H9 (cell line): Measurements from ENCODE around the gene MLH1. TPM values are rescaled to one million over a fixed set of nuclear protein-coding genes. Genes with fewer than 3 reads are reported as not detected.

ENCODE experiments used
- DNase-seq: peaks from one replicate; pipeline ENCODE4 v3.0.0-alpha.2; 2017
- H2AFZ ChIP-seq: one replicate; pipeline ENCODE4 v1.6.1; 2013; ENCODE audit warnings: mild to moderate bottlenecking, low read length, control low read depth, moderate library complexity
- H2AK5ac ChIP-seq: 2 replicates; pipeline ENCODE4 v1.6.1; 2013; ENCODE audit warnings: low read length, control low read depth, mixed read lengths; ENCODE audit not compliant: insufficient read length
- H2BK120ac ChIP-seq: one replicate; pipeline ENCODE4 v1.6.1; 2013; ENCODE audit warnings: low read depth, mild to moderate bottlenecking, low read length, control low read depth, inconsistent platforms; ENCODE audit not compliant: poor library complexity, severe bottlenecking
- H2BK12ac ChIP-seq: 2 replicates; pipeline ENCODE4 v1.6.1; 2013; ENCODE audit warnings: low read length, control low read depth, mixed read lengths, low read depth; ENCODE audit not compliant: insufficient read length
- H2BK15ac ChIP-seq: 2 replicates; pipeline ENCODE4 v1.6.1; 2013; ENCODE audit warnings: low read depth, low read length, control low read depth
- H2BK20ac ChIP-seq: one replicate; pipeline ENCODE4 v1.6.1; 2013; ENCODE audit warnings: low read depth, mild to moderate bottlenecking, low read length, control low read depth, inconsistent platforms; ENCODE audit not compliant: poor library complexity, severe bottlenecking
- H2BK5ac ChIP-seq: 2 replicates; pipeline ENCODE4 v1.6.1; 2013; ENCODE audit warnings: low read length, control low read depth, mixed read lengths; ENCODE audit not compliant: insufficient read length
- H3K14ac ChIP-seq: 2 replicates; pipeline ENCODE4 v1.6.1; 2013; ENCODE audit warnings: low read length, control low read depth; ENCODE audit not compliant: insufficient read depth
- H3K18ac ChIP-seq: 2 replicates; pipeline ENCODE4 v1.6.1; 2013; ENCODE audit warnings: low read depth, mild to moderate bottlenecking, mixed read lengths, low read length, control low read depth; ENCODE audit not compliant: insufficient read length
- H3K23ac ChIP-seq: 2 replicates; pipeline ENCODE4 v1.6.1; 2013; ENCODE audit warnings: low read length, control low read depth, mixed read lengths, low read depth; ENCODE audit not compliant: insufficient read length
- H3K23me2 ChIP-seq: 2 replicates; pipeline ENCODE4 v1.6.1; 2013; ENCODE audit warnings: low read depth, mild to moderate bottlenecking, mixed read lengths, low read length, control low read depth; ENCODE audit not compliant: insufficient read length, poor library complexity, severe bottlenecking
- H3K27ac ChIP-seq: 2 replicates; pipeline ENCODE4 v1.5.1; 2013; ENCODE audit warnings: low read length, control low read depth, mixed read lengths, low read depth; ENCODE audit not compliant: insufficient read length
- H3K27me3 ChIP-seq: 2 replicates; pipeline ENCODE4 v1.6.1; 2013; ENCODE audit warnings: low read length, control low read depth, inconsistent platforms; ENCODE audit not compliant: insufficient read depth
- H3K4ac ChIP-seq: 2 replicates; pipeline ENCODE4 v1.6.1; 2013; ENCODE audit warnings: low read depth, mild to moderate bottlenecking, control low read depth, inconsistent platforms, low read length, moderate library complexity
- H3K4me1 ChIP-seq: 2 replicates; pipeline ENCODE4 v1.6.1; 2013; ENCODE audit warnings: low read length, control low read depth, inconsistent platforms; ENCODE audit not compliant: insufficient read depth
- H3K4me2 ChIP-seq: 2 replicates; pipeline ENCODE4 v1.6.1; 2013; ENCODE audit warnings: low read length, control low read depth, mixed read lengths; ENCODE audit not compliant: insufficient read length, insufficient read depth
- H3K56ac ChIP-seq: 2 replicates; pipeline ENCODE4 v1.6.1; 2013; ENCODE audit warnings: low read depth, mild to moderate bottlenecking, mixed read lengths, low read length, control low read depth; ENCODE audit not compliant: insufficient read length
- H3K79me1 ChIP-seq: 2 replicates; pipeline ENCODE4 v1.6.1; 2013; ENCODE audit warnings: low read depth, mild to moderate bottlenecking, moderate library complexity, low read length, control low read depth, inconsistent platforms; ENCODE audit not compliant: insufficient read depth, poor library complexity, severe bottlenecking
- H3K79me2 ChIP-seq: 2 replicates; pipeline ENCODE4 v1.6.1; 2013; ENCODE audit warnings: low read length, control low read depth, inconsistent platforms; ENCODE audit not compliant: insufficient read depth
- H3K9ac ChIP-seq: 2 replicates; pipeline ENCODE4 v1.6.1; 2013; ENCODE audit warnings: low read length, control low read depth, mixed read lengths; ENCODE audit not compliant: insufficient read length; ENCODE audit errors: extremely low read depth
- H3K9me3 ChIP-seq: one replicate; pipeline ENCODE4 v1.6.1; 2013; ENCODE audit warnings: low read depth, low read length, inconsistent platforms; ENCODE audit not compliant: control insufficient read depth
- H3T11ph ChIP-seq: one replicate; pipeline ENCODE4 v1.6.1; 2013; ENCODE audit warnings: mild to moderate bottlenecking, low read length, control low read depth, inconsistent platforms
- H4K20me1 ChIP-seq: one replicate; pipeline ENCODE4 v1.6.1; 2013; ENCODE audit not compliant: control insufficient read depth, insufficient read length, insufficient read depth
- H4K5ac ChIP-seq: 2 replicates; pipeline ENCODE4 v1.6.1; 2013; ENCODE audit warnings: low read depth, mild to moderate bottlenecking, mixed read lengths, low read length, control low read depth; ENCODE audit not compliant: insufficient read length
- H4K8ac ChIP-seq: replicated peaks from 2 replicates; pipeline ENCODE4 v1.6.1; 2013; ENCODE audit warnings: low read length, control low read depth, mixed read lengths, low read depth; ENCODE audit not compliant: insufficient read length
- H4K91ac ChIP-seq: 2 replicates; pipeline ENCODE4 v1.6.1; 2013; ENCODE audit warnings: low read depth, mild to moderate bottlenecking, moderate library complexity, mixed read lengths, low read length, control low read depth; ENCODE audit not compliant: insufficient read length
- H3K27ac Mint-ChIP-seq, 3 experiments: 2 replicates in 2 of 3; 3 replicates in 1 of 3; pipeline ENCODE4 v1.8.0; 2020 to 2021; ENCODE audit warnings: mixed read lengths in 3 of 3, mild to moderate bottlenecking in 1 of 3, moderate library complexity in 1 of 3
- H3K27me3 Mint-ChIP-seq: 2 replicates; pipeline ENCODE4 v1.8.0; 2021; ENCODE audit warnings: low read depth, mild to moderate bottlenecking, moderate library complexity, mixed read lengths
- H3K36me3 Mint-ChIP-seq, 3 experiments: 2 replicates in 2 of 3; 3 replicates in 1 of 3; pipeline ENCODE4 v1.8.0; 2020 to 2021; ENCODE audit warnings: low read depth in 3 of 3, mixed read lengths in 3 of 3; ENCODE audit not compliant: insufficient read depth in 1 of 3
- H3K4me1 Mint-ChIP-seq, 2 experiments: 2 replicates each; pipeline ENCODE4 v1.8.0; 2020; ENCODE audit warnings: mixed read lengths in 2 of 2
- H3K4me3 Mint-ChIP-seq, 2 experiments: 2 replicates in 1 of 2; 3 replicates in 1 of 2; pipeline ENCODE4 v1.8.0; 2020 to 2021; ENCODE audit warnings: mild to moderate bottlenecking in 2 of 2, mixed read lengths in 2 of 2, moderate library complexity in 1 of 2
- H3K9me3 Mint-ChIP-seq, 2 experiments: 2 replicates in 1 of 2; 3 replicates in 1 of 2; pipeline ENCODE4 v1.8.0; 2020; ENCODE audit warnings: mild to moderate bottlenecking in 2 of 2, mixed read lengths in 2 of 2, moderate library complexity in 1 of 2
- WGBS: extraction: QIAGEN DNeasy Blood & Tissue Kit; methylation state at CpG from one replicate; pipeline ENCODE4 v1.1.7; 2013; ENCODE audit warnings: missing lambda C conversion rate, low lambda C conversion rate, mixed read lengths; ENCODE audit not compliant: insufficient read length; ENCODE audit errors: extremely low coverage; 5-methylcytosine and 5-hydroxymethylcytosine counted together
- total RNA-seq: library from RNA; stranded (reverse); gene quantifications from 2 replicates; pipeline ENCODE4 v1.2.1, GENCODE V29; 2021
- TF ChIP-seq, protein P1 (sequence below): fragments of 200-600 bp; sonication (generic); conservative IDR thresholded peaks from 3 replicates; pipeline ENCODE4 v1.8.0; 2021; ENCODE audit warnings: antibody characterized with exemption, mild to moderate bottlenecking

Gene MLH1
- total RNA-seq, 1 experiment from 2014 or later, result 45.1 TPM

- Histone ChIP-seq H2AK5ac (no peak overlapping the region), H3T11ph (no peak overlapping the region), H4K8ac (no peak overlapping the region), H2BK20ac (no peak overlapping the region), H3K56ac (no peak overlapping the region), H2AFZ (no peak overlapping the region), H3K27me3 (no peaks in the 10 kb centered on the region), H2BK5ac (no peak overlapping the region), H3K18ac (no peak overlapping the region), H3K79me1 (peaks cover 2% of the 10 kb centered on the region), H3K23me2 (no peaks in the 10 kb centered on the region), H4K20me1 (no peaks in the 10 kb centered on the region), H3K14ac (no peak overlapping the region), H3K79me2 (no peaks in the 10 kb centered on the region), H2BK12ac (no peak overlapping the region), H2BK120ac (no peak overlapping the region), H3K9ac (no peak overlapping the region), H4K91ac (no peak overlapping the region), H3K4me2 (no peak overlapping the region), H4K5ac (no peak overlapping the region), H3K4me1 (no peaks in the 10 kb centered on the region), H3K9me3 (no peaks in the 10 kb centered on the region), H3K27ac (no peak overlapping the region), H2BK15ac (no peak overlapping the region), H3K4ac (no peak overlapping the region), H3K23ac (no peak overlapping the region)
- no CpG with 5 or more reads among the region's 3 CpGs for WGBS
- no peaks in the 10 kb centered on the region for H3K4me1 Mint-ChIP-seq
- TF ChIP-seq, protein P1, sequence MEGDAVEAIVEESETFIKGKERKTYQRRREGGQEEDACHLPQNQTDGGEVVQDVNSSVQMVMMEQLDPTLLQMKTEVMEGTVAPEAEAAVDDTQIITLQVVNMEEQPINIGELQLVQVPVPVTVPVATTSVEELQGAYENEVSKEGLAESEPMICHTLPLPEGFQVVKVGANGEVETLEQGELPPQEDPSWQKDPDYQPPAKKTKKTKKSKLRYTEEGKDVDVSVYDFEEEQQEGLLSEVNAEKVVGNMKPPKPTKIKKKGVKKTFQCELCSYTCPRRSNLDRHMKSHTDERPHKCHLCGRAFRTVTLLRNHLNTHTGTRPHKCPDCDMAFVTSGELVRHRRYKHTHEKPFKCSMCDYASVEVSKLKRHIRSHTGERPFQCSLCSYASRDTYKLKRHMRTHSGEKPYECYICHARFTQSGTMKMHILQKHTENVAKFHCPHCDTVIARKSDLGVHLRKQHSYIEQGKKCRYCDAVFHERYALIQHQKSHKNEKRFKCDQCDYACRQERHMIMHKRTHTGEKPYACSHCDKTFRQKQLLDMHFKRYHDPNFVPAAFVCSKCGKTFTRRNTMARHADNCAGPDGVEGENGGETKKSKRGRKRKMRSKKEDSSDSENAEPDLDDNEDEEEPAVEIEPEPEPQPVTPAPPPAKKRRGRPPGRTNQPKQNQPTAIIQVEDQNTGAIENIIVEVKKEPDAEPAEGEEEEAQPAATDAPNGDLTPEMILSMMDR, result no peak
- H3K27me3 Mint-ChIP-seq, result no peaks in the 10 kb centered on the region
- peaks cover 5 to 17% (median 6%) of the 10 kb centered on the region in 3 experiments; a peak in 5 of 7 replicates for H3K36me3 Mint-ChIP-seq
- H3K27ac Mint-ChIP-seq, result 0 out of 7 replicates have a peak overlapping the region, but pooled peaks of 1 of the 3 experiments have one; percentile 5
- H3K9me3 Mint-ChIP-seq, result no peaks in the 10 kb centered on the region
- no peak for DNase-seq
- no peak overlapping the region for H3K4me3 Mint-ChIP-seq
Measured at GRCh38 chr3:37074178-37074577, 80.9 kb downstream of the MLH1 start.
